GM12891 (cell line): Measurements from ENCODE around the gene MEX3A.
A peak's percentile ranks its signal among the peaks of the same experiment; 100 is the strongest.

Experiments
- DNase-seq: peaks from one replicate; pipeline ENCODE4 v3.0.0; 2011; ENCODE audit warnings: low spot score; ENCODE audit not compliant: insufficient read length
- FAIRE-seq: peaks from 2 replicates; lab custom pipeline; 2011; peaks lifted over from hg19 to GRCh38; lab: Jason Lieb, UNC
- PAX5 ChIP-seq: IDR thresholded peaks from 2 replicates; pipeline ENCODE4 v1.6.1; 2011; ENCODE audit warnings: low read length, moderate library complexity, mild to moderate bottlenecking; ENCODE audit not compliant: insufficient read depth, severe bottlenecking
- POLR2A ChIP-seq: IDR thresholded peaks from 2 replicates; pipeline ENCODE4 v1.6.1; 2011; ENCODE audit warnings: low read depth, low read length, control low read depth
- POLR2AphosphoS5 ChIP-seq: IDR thresholded peaks from 2 replicates; pipeline ENCODE4 v1.6.1; 2011; ENCODE audit warnings: low read depth, low read length, control low read depth
- POU2F2 ChIP-seq: IDR thresholded peaks from 2 replicates; pipeline ENCODE4 v1.6.1; 2011; ENCODE audit warnings: low read depth, mild to moderate bottlenecking, control low read depth, low read length, moderate library complexity
- SPI1 ChIP-seq: IDR thresholded peaks from 2 replicates; pipeline ENCODE4 v1.6.1; 2011; ENCODE audit warnings: low read depth, low read length, control low read depth
- TAF1 ChIP-seq: IDR thresholded peaks from 2 replicates; pipeline ENCODE4 v1.6.1; 2011; ENCODE audit warnings: low read depth, low read length, control low read depth

MEX3A gene

GRCh38 chr1:156055281-156056048 lies 26.8 kb downstream of the MEX3A start:
- no peak for TF ChIP-seq POU2F2
- TF ChIP-seq SPI1 = peak; percentile 87
- DNase-seq (no peak), FAIRE-seq (no peak)

- TF ChIP-seq POLR2AphosphoS5 = peak; percentile 56; the same call in 1 of the 2 replicates
- TF ChIP-seq POLR2A = peak; percentile 46; the same call in 1 of the 2 replicates
- no peak for TF ChIP-seq PAX5
- no peak for TF ChIP-seq SPI1
- peak; percentile 48; the same call in 1 of the 2 replicates for TF ChIP-seq TAF1
- TF ChIP-seq POU2F2 = peak; percentile 72
- DNase-seq (peak; percentile 95), FAIRE-seq (peak; percentile 99)
Observed at GRCh38 chr1:156054500-156055280, 27.6 kb downstream of the MEX3A start, which contains the start of gene LAMTOR2. Gene LAMTOR2 (plus strand): TSS chr1:156054782. CDS start chr1:156054890, 108 bp downstream.

GRCh38 chr1:156053768-156054499 lies 28.3 kb downstream of the MEX3A start, which contains the start of gene UBQLN4:
Gene UBQLN4 (minus strand): TSS chr1:156053798. CDS start chr1:156053701, 97 bp downstream.
- DNase-seq = peak; percentile 92
- no peak for TF ChIP-seq PAX5
- TF ChIP-seq POU2F2 = no peak
- TF ChIP-seq POLR2AphosphoS5 = peak; percentile 13; the same call in 1 of the 2 replicates
- no peak for TF ChIP-seq TAF1
- TF ChIP-seq POLR2A = no peak
- no peak for FAIRE-seq

- TF ChIP-seq POLR2A = no peak
- no peak for TF ChIP-seq TAF1
- no peak for TF ChIP-seq SPI1
- TF ChIP-seq POU2F2 = no peak
- no peak for TF ChIP-seq POLR2AphosphoS5
- no peak for TF ChIP-seq PAX5
- FAIRE-seq = no peak
- DNase-seq = peak; percentile 73
Observed at GRCh38 chr1:156052862-156053767, 29.1 kb downstream of the MEX3A start.

- TF ChIP-seq TAF1 = no peak
- TF ChIP-seq POU2F2 = no peak
- no peak for TF ChIP-seq PAX5
- no peak for TF ChIP-seq POLR2A
- no peak for TF ChIP-seq POLR2AphosphoS5
- TF ChIP-seq SPI1 = no peak
- FAIRE-seq = no peak
- no peak for DNase-seq
Observed at GRCh38 chr1:156051011-156051725, 31.1 kb downstream of the MEX3A start.

- FAIRE-seq (no peak), DNase-seq (no peak)
- TF ChIP-seq POLR2A = no peak
Observed at GRCh38 chr1:156050376-156050775, 31.9 kb downstream of the MEX3A start.

- FAIRE-seq (no peak), DNase-seq (no peak)
- TF ChIP-seq SPI1 = no peak
- no peak for TF ChIP-seq POLR2A
- TF ChIP-seq POLR2AphosphoS5 = no peak
- no peak for TF ChIP-seq PAX5
- TF ChIP-seq POU2F2 = no peak
- TF ChIP-seq TAF1 = no peak
Observed at GRCh38 chr1:156048663-156049258, 33.5 kb downstream of the MEX3A start.

GRCh38 chr1:156045076-156045475 lies 37.2 kb downstream of the MEX3A start:
- FAIRE-seq = no peak
- DNase-seq = no peak
- TF ChIP-seq POLR2A (no peak), POLR2AphosphoS5 (no peak), PAX5 (no peak), TAF1 (no peak), SPI1 (no peak), POU2F2 (no peak)
